Lung (tissue), 12 donors: ENCODE data around the gene MAB21L4. TPM values are rescaled to one million over a fixed set of nuclear protein-coding genes. Genes with fewer than 3 reads are reported as not detected.
A peak's percentile ranks its signal among the peaks of the same experiment; 100 is the strongest.

ENCODE experiments used
- ATAC-seq: fragments of 200-7000 bp; cut with Tn5 transposase; one replicate; pipeline ENCODE4 v1.9.1; 2020; ENCODE audit warnings: moderate number of reproducible peaks; ENCODE audit not compliant: insufficient read depth, low FRiP score
- DNase-seq, 3 donors: peaks; one replicate each; pipeline ENCODE4 v3.0.0-alpha.2; 2013 to 2017
- H3K27ac ChIP-seq, 2 donors: one replicate each; pipeline ENCODE4 v1.5.1; 2013; ENCODE audit warnings: mild to moderate bottlenecking in 2 of 2, moderate library complexity in 2 of 2, control low read depth in 1 of 2, inconsistent platforms in 1 of 2, low read depth in 1 of 2, low read length in 1 of 2
- H3K27me3 ChIP-seq, 3 donors: one replicate each; pipeline ENCODE4 v1.5.1; 2013; ENCODE audit warnings: low read length in 2 of 3; ENCODE audit not compliant: control insufficient read depth in 3 of 3, insufficient read depth in 3 of 3
- H3K36me3 ChIP-seq, 4 donors: one replicate each; pipeline ENCODE4 v1.5.1; 2013; ENCODE audit warnings: low read length in 4 of 4, mild to moderate bottlenecking in 1 of 4, moderate library complexity in 1 of 4; ENCODE audit not compliant: control insufficient read depth in 4 of 4, insufficient read depth in 4 of 4
- H3K4me1 ChIP-seq, 5 donors: one replicate each; pipeline ENCODE4 v1.5.1; 2013; ENCODE audit warnings: low read length in 5 of 5, mild to moderate bottlenecking in 2 of 5, moderate library complexity in 1 of 5; ENCODE audit not compliant: control insufficient read depth in 5 of 5, insufficient read depth in 5 of 5
- H3K4me3 ChIP-seq: one replicate; pipeline ENCODE4 v1.5.1; 2013; ENCODE audit warnings: mild to moderate bottlenecking, control low read depth, moderate library complexity
- H3K9ac ChIP-seq, 2 donors: one replicate each; pipeline ENCODE4 v1.5.1; 2013; ENCODE audit warnings: low read length in 2 of 2, control low read depth in 1 of 2; ENCODE audit not compliant: insufficient read depth in 1 of 2
- H3K9me3 ChIP-seq, 4 donors: one replicate each; pipeline ENCODE4 v1.5.1; 2013; ENCODE audit warnings: low read length in 3 of 4, mild to moderate bottlenecking in 1 of 4, moderate library complexity in 1 of 4; ENCODE audit not compliant: control insufficient read depth in 4 of 4, insufficient read depth in 3 of 4
- WGBS, 2 donors: extraction: QIAGEN DNeasy Blood & Tissue Kit; methylation state at CpG; one replicate each; pipeline ENCODE4 v1.1.7; 2013; 5-methylcytosine and 5-hydroxymethylcytosine counted together
- polyA plus RNA-seq, 2 donors: library from polyadenylated mRNA; stranded (reverse); fragments of 200-250 nt; gene quantifications; one replicate each; pipeline ENCODE4 v1.2.1, GENCODE V29; 2013
- total RNA-seq, 2 donors: library from RNA; depleted of rRNA in 1 of 2; stranded (reverse); fragments of >200 nt in 1 of 2; gene quantifications; one replicate each; pipeline ENCODE4 v1.2.1, GENCODE V29; 2014 to 2021
- TF ChIP-seq, protein P1 (sequence below): IDR thresholded peaks from 2 replicates; pipeline ENCODE4 v1.5.1; 2012; ENCODE audit warnings: mild to moderate bottlenecking; ENCODE audit errors: control extremely low read depth, extremely low read depth
- donor health status: control.
- donor health status: control.
- donor health status: Bipolar disorder and iron deficiency.
- donor health status: healthy.
- donor health status: DM: yes; HTN: yes; CAD: no.

Gene MAB21L4
- total and polyA plus RNA-seq, 4 donors, result 2.9 to 21.1 (median 6.8) TPM

GRCh38 chr2:240888890-240889573, 6.9 kb downstream of the MAB21L4 start:
- ATAC-seq, result no peak
- no peak overlapping the region for H3K4me3 ChIP-seq
- peaks cover 0 to 9% (median 0%) of the 10 kb centered on the region in 5 donors for H3K4me1 ChIP-seq
- 82 to 95% methylated on average over 11 of the region's 11 CpGs for WGBS, 2 donors
- H3K9ac ChIP-seq, result no peak overlapping the region
- no peaks in the 10 kb centered on the region for H3K9me3 ChIP-seq
- H3K36me3 ChIP-seq, result no peaks in the 10 kb centered on the region
- no peak for DNase-seq
- H3K27ac ChIP-seq, result no peak overlapping the region
- TF ChIP-seq, protein P1, sequence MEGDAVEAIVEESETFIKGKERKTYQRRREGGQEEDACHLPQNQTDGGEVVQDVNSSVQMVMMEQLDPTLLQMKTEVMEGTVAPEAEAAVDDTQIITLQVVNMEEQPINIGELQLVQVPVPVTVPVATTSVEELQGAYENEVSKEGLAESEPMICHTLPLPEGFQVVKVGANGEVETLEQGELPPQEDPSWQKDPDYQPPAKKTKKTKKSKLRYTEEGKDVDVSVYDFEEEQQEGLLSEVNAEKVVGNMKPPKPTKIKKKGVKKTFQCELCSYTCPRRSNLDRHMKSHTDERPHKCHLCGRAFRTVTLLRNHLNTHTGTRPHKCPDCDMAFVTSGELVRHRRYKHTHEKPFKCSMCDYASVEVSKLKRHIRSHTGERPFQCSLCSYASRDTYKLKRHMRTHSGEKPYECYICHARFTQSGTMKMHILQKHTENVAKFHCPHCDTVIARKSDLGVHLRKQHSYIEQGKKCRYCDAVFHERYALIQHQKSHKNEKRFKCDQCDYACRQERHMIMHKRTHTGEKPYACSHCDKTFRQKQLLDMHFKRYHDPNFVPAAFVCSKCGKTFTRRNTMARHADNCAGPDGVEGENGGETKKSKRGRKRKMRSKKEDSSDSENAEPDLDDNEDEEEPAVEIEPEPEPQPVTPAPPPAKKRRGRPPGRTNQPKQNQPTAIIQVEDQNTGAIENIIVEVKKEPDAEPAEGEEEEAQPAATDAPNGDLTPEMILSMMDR, result no peak
- no peaks in the 10 kb centered on the region for H3K27me3 ChIP-seq

DNA sequence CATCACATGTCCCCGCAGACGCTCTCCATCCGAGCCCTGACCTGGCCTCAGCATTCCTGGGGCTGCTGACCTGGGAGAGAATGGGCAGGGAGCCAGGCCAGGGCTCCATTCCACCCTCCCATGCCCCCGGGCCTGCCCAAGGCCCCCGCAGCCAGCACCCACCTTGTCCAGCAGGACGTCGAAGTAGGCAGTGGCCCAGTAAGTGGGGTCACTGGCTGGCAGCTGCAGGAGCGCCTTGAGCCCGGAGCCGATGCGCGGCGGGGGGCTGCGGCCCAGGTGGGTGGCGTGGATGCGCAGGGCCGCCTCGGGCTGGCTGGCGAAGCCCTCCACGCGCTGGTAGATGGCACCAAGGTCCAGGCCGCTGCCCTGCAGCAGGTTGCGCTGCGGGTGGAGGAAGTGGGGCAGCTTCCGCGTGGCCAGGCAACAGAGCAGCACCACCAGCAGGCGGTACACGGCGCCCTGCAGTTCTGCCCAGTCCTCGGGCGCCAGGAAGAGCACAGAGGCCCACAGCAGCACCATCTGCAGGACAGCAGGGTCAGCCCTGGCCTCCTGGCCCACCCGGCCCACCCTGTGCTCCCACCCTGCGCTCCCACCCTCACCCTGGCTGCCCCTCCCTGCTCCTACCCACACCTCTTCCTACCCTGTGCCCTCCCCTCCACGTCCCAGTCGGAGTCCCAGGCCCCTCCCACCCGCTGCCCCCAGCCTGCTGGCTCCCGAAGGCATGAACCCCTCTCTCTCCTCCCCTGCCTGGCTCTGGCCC, 7.6 kb downstream of the MAB21L4 start:
- H3K9ac ChIP-seq, result no peak overlapping the region
- no peaks in the 10 kb centered on the region for H3K36me3 ChIP-seq
- TF ChIP-seq, protein P1, result no peak
- H3K4me3 ChIP-seq, result no peak overlapping the region
- H3K4me1 ChIP-seq, result peaks cover 0 to 6% (median 0%) of the 10 kb centered on the region in 5 donors
- peak in 1 of 3 donors; percentile 3 for DNase-seq
- H3K9me3 ChIP-seq, result no peaks in the 10 kb centered on the region
- ATAC-seq, result no peak
- no peak overlapping the region for H3K27ac ChIP-seq
- WGBS, 2 donors, result 95% methylated on average over 37 of the region's 37 CpGs
- H3K27me3 ChIP-seq, result no peaks in the 10 kb centered on the region

DNA sequence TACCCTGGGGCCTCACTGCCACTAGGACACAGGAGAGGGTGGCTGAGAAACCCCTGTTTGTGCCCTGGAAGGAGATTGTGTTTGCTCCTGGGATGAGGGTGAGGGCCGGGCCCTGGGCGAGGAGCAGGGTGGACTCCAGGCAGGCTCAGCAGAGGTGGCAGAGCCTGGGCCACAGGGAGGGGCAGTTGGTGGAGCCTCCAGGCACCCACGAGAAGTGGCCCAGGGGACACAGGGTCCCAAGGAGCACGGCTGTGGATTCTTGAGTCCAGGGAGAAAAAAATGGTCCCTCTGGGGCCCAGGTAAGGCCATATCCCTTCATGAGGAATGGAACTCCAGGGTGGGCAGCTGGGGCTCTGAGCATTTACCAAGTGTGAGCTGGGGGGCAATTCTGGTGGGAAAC, 8.3 kb downstream of the MAB21L4 start:
- TF ChIP-seq, protein P1, result no peak
- DNase-seq (peak in 1 of 3 donors; percentile 4), ATAC-seq (no peak)
- no peak overlapping the region for H3K27ac ChIP-seq
- no peaks in the 10 kb centered on the region for H3K4me1 ChIP-seq
- peaks cover 0 to under 1% (median 0%) of the 10 kb centered on the region in 3 donors for H3K27me3 ChIP-seq
- 92 to 97% methylated on average over 4 of the region's 4 CpGs for WGBS, 2 donors
- no peaks in the 10 kb centered on the region for H3K36me3 ChIP-seq
- no peak overlapping the region for H3K9ac ChIP-seq
- H3K4me3 ChIP-seq, result no peak overlapping the region
- H3K9me3 ChIP-seq, result no peaks in the 10 kb centered on the region
